Stimulated activated CD8-positive, alpha-beta memory T cell treated with anti-CD3 and anti-CD28 coated beads, Interleukin-15, amount 100 ng/mL, for 48 hours (primary cell): ENCODE data around the gene ICE2.
"Not testable (repeated sequence)": the region's sequence is repeated elsewhere in the genome, so short reads cannot be mapped to it uniquely, and the experiment has no call there.

Source experiments
- DNase-seq, 2 donors: peaks; one replicate each; pipeline ENCODE4 v3.0.0-alpha.2; 2020; ENCODE audit warnings: low read depth in 2 of 2

Gene ICE2

DNA sequence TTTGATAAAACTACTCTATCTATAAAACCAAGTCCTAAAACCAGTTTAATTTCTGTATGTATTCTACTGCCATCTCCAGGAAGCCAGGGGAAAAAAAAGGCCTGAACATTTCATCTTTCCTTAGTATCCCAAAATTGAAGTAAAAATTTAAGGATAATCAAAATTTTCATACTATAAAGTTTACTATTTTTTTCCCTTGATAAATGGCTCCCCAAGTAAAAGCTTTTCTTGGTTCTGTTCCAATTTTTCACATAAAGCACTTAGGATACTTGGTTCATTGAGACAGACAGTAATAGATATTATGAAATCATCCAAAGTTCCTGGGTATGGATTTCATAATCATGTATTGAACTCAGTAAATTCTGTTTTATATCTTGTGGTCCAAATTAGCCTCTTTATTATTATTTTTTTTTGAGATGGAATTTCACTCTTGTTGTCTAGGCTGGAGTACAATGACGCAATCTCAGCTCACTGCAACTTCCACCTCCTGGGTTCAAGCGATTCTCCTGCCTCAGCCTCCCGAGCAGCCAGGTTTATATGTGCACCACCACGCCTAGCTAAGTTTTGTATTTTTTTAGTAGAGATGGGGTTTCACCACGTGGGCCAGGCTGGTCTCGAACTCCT, 34.5 kb downstream of the ICE2 start:
- DNase-seq: no peak

GRCh38 chr15:60442763-60443162, 36.2 kb downstream of the ICE2 start:
- no peak for DNase-seq

DNA sequence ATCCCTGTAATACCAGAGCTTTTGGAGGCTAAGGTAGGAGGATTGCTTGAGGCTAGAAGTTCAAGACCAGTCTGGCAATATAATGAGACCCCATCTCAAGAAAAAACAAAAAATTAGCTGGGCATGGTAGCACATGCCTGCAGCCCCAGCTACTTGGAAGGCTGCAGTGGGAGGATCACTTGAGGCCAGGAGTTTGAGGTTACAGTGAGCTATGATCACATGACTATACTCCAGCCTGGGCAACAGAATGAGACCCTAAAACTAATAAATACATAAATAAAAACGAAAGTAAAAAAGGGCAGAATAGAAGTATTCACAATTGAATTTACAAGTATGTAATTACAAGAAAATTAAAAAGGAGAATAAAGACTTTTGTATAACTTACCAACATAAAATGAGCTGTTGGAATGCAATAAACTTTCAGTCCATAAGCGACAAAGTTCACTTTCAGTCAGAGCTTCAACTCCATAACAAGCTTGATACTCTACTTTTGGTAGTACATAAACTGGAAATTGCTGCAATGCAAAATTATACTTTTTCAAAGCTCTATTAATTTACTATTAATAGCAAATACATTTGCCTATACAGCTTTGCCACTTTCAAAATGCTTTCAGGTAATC, 36.8 kb downstream of the ICE2 start:
- DNase-seq: no peak

DNA sequence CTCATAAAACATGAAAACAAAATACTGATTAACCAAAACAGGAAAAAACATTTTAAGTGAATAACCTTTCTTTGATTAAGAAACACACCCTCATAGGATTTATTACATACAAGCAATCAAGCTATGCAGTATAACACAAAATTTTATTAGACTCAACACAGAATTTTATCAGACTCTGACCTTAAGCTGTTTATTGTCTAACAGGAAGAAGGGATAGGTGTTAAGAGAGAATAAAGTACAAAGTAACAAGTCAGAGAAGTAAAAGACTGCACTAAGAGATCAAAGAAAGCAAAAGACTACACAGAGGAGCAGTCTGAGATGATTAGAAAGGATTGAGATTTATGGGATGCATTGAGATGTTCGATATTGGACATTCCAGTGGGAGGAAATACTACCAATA, 37.6 kb downstream of the ICE2 start:
- DNase-seq: no peak

GRCh38 chr15:60438646-60439045, 40.3 kb downstream of the ICE2 start:
- no peak for DNase-seq

DNA sequence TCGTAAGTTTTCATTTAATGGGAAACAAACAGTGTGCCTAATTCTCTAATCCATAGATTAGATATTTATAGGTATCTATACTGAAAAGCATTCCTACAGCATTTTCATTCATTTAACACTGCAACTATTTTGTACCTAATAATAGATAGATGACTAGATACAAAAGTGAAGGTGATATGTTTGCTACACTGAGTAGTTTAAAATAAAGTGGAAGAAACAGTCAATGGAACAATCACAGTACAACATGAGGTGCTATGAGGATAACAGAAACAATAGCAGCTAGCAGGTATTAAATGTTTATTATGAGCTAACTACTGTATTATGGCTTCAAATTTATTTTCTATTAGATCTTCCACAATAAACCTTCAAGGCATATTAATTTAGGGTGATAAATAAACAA, 50.0 kb downstream of the ICE2 start:
- DNase-seq: no peak

GRCh38 chr15:60426870-60427508, 52.0 kb downstream of the ICE2 start:
- no peak for DNase-seq

DNA sequence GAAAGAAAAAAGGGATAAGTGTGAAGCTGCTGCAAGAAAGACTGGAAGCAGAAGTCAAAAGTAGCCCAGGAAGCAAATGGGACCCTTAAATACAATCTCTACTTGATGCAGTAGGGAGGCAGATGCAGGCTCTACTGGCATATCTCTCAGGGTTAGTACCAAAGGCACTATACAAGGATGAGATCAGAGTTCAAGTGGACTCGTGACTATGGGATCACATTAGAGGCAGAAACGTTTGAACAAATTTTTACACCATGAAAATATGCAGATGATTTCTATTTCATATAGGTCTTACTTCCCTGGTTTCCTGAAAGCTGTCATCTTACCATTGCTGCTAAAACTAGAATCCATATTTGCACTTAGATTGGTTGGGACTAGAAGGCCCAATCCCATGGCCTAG, 53.5 kb downstream of the ICE2 start:
- DNase-seq: no peak

- DNase-seq: no peak
Measured at GRCh38 chr15:60424006-60424405, 54.9 kb downstream of the ICE2 start.

GRCh38 chr15:60423537-60423936, 55.4 kb downstream of the ICE2 start:
- no peak for DNase-seq

GRCh38 chr15:60421544-60421943, 57.4 kb downstream of the ICE2 start:
- DNase-seq: no peak

GRCh38 chr15:60420203-60420716, 58.7 kb downstream of the ICE2 start:
- DNase-seq: no peak

GRCh38 chr15:60419753-60420152, 59.2 kb downstream of the ICE2 start:
- no peak for DNase-seq

DNA sequence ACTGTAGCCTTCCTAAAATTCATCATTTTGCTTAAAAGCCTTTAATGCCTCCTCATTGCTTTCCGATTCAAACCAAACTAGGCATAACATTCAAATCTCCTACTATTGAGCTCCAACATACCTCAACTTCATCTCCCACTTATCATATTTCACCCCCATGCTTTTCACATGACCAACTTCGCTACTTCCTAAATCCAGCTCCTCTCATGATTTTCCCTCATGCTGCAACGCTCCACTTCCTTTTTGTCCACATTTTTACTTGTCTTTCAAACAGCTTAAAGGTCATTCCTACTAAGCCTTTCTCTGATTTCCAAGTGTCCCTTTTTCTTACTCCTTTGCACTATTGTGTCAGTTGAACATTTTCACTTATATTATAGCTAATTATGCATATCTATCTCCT, 60.8 kb downstream of the ICE2 start:
- DNase-seq: no peak

DNA sequence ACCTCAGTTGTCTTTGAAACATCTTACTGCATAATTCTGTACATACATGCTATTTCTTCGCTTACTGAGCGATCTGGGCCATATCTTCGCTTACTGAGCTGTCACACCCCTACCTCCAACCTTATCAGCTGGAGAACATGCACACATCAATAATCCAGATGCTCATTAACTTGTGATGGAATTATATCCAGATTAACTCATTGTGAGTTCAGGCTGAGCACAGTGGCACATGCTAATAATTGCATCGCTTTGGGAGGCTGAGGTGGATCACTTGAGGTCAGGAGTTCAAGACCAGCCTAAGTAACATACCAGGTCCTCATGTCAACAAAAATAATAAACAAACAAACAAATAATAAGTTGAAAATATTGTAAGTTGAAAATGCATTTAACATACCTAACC, 61.8 kb downstream of the ICE2 start:
- DNase-seq: no peak

DNA sequence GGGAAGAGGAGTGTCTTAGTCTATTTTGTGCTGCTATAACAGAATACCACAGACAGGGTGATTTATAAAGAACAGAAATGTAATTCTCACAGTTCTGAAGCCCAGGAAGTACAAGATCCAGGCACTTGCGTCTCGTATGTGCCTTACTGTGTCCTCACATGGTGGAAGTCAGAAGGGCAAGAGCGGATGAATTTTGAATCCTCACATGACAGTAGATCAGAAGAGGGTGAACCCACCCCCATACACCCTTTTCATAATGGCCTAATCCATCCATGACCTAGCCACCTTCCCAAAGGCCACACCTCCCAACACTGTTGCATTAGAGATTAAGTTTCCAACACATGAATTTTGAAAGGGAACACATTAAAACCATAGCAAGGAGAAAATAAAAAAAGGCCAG, 62.5 kb downstream of the ICE2 start:
- no peak for DNase-seq

DNA sequence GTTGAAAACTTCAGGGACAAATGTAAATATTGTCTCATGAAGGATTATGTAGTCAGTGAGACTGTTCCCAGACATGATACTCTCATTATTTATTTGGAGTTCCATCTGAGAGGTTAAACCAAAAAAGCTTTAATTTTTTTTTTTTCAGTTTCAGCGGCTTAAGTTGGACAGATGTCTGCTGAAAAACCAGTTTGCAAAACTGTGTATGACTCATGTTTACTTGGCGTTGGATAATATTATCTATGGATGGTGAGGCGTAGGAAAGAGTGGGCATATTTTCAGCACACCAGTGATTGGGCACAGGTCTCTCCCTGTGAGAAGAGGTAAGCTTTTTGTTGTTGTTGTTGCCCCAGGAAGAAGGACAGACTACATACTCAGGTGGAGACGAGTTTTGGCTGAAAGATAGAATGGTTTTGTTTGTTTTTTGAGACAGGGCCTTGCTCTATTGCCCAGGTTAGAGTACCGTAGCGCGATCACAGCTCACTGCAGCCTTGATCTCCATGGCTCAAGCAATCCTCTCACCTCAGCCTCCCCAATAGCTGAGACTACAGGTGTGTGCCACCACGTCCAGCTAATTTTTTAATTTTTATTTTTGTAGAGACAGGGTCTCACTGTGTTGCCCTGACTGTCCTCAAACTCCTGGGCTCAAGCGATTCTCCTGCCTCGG, 64.8 kb downstream of the ICE2 start:
- no peak for DNase-seq

DNA sequence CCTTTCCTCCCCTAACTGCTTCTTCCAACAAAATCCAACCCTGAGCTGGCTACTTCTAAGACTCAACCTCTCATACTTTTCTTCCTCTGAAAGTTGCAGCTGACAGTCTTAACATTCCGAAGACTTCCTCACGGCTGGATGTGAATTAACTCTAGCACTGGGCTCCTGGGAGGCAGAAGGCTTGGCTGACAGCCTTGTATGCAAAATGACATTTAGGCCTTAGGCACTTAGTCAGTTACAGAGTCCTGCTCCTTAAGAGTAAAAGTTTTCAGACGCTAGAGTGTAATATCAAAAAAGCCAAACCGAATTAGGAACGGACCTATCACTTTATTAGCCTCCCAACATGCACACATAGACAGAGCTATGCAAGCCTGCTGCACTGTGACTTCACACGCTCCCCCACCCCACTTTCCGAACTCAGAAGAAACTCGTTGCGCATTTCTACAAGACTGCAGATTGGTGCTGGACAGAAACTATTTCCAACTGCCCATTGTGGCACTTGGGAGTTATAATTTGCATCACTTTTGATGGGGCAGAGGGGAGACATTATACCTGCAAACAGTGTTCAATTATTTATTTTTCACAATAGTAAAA, 65.6 kb downstream of the ICE2 start:
- no peak for DNase-seq

- DNase-seq: not testable (repeated sequence)
Measured at GRCh38 chr15:60412807-60413206, 66.1 kb downstream of the ICE2 start.

DNA sequence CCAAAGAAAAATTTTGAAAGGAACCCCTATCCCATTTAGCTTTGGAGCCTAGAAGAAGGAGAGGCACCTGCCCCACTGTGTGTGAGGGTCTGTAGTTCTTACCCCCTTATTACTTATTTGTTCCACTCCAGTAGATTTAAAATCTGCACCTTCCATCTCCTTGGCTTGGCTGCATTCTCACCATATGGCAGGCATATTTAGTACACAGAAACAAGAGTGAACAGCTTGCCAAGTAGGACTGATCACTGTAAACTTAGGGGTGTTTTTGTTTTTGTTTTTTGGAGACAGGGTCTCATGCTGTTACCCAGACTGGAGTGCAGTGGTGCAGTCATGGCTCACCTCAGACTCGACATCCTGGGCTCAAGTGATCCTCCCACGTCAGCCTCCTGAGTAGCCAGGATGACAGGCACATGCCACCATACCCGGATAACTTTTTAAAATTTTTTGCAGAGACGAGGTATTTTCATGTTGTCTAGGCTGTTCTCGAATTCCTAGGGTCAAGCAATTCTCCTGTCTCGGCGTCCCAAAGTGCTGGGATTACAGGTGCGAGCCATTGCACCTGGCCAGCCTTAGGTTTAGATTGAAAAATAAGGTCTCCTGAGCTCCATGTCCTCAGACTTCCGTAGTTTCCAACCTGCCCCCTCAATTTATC, 67.0 kb downstream of the ICE2 start:
- DNase-seq: no peak

GRCh38 chr15:60410350-60410749, 68.6 kb downstream of the ICE2 start:
- DNase-seq: not testable (repeated sequence)

GRCh38 chr15:60408463-60408981, 70.4 kb downstream of the ICE2 start:
- no peak for DNase-seq
